Fibroblast of mammary gland (primary cell): ENCODE data around the gene BCL2L2.
"Not testable (repeated sequence)": the region's sequence is repeated elsewhere in the genome, so short reads cannot be mapped to it uniquely, and the experiment has no call there.

ENCODE experiments used
- DNase-seq: peaks from one replicate; pipeline ENCODE4 v3.0.0-alpha.2; 2010; ENCODE audit warnings: low read depth
- H3K4me3 ChIP-seq: 2 replicates; pipeline ENCODE4 v1.5.1; 2011; ENCODE audit warnings: low read depth, mild to moderate bottlenecking, low read length, moderate library complexity; ENCODE audit not compliant: control insufficient read depth
- CTCF ChIP-seq: conservative IDR thresholded peaks from 2 replicates; pipeline ENCODE4 v1.5.1; 2011; ENCODE audit warnings: low read depth, low read length, inconsistent platforms; ENCODE audit not compliant: control insufficient read depth, insufficient read depth

Gene BCL2L2

GRCh38 chr14:23306412-23307145 lies at the start of gene BCL2L2:
Gene BCL2L2 (plus strand): TSS chr14:23306833. CDS start chr14:23307768, 935 bp downstream.
- H3K4me3 ChIP-seq, result peak within 1 kb of the TSS; percentile 95
- no peak for TF ChIP-seq CTCF
- DNase-seq, result peak; percentile 83

GRCh38 chr14:23258256-23258655 lies 48.4 kb upstream of the BCL2L2 start:
- TF ChIP-seq CTCF, result no peak
- DNase-seq, result no peak
- H3K4me3 ChIP-seq, result no peak overlapping the region

GRCh38 chr14:23259426-23259825 lies 47.2 kb upstream of the BCL2L2 start:
- no peak for DNase-seq
- no peak for TF ChIP-seq CTCF
- H3K4me3 ChIP-seq, result no peak overlapping the region

GRCh38 chr14:23260849-23261248 lies 45.8 kb upstream of the BCL2L2 start:
- not testable (repeated sequence) for DNase-seq, H3K4me3 ChIP-seq

GRCh38 chr14:23269193-23269592 lies 37.4 kb upstream of the BCL2L2 start:
- H3K4me3 ChIP-seq, result no peak overlapping the region
- TF ChIP-seq CTCF, result no peak
- DNase-seq, result no peak

GRCh38 chr14:23275412-23275811 lies 31.2 kb upstream of the BCL2L2 start:
- no peak for DNase-seq
- TF ChIP-seq CTCF, result no peak
- no peak overlapping the region for H3K4me3 ChIP-seq

- TF ChIP-seq CTCF, result no peak
- DNase-seq, result no peak
- H3K4me3 ChIP-seq, result no peak overlapping the region
Measured at GRCh38 chr14:23277189-23277588, 29.4 kb upstream of the BCL2L2 start.

GRCh38 chr14:23277928-23278327 lies 28.7 kb upstream of the BCL2L2 start:
- DNase-seq, H3K4me3 ChIP-seq: not testable (repeated sequence)
